Stimulated activated CD8-positive, alpha-beta memory T cell treated with anti-CD3 and anti-CD28 coated beads, Interleukin-7, amount 100 ng/mL, for 4 hours (primary cell): Measurements from ENCODE around the gene CDK11A.

Source experiments
- DNase-seq, 2 donors: peaks; one replicate each; pipeline ENCODE4 v3.0.0-alpha.2; 2020; ENCODE audit warnings: low read depth in 2 of 2

CDK11A gene

GRCh38 chr1:1724035-1724864 lies at the start of gene CDK11A:
CDK11A (minus strand) TSS chr1:1724357; CDS start chr1:1722818, 1,539 bp downstream.
- DNase-seq: peak; percentile 98 to 99

- DNase-seq: no peak
Measured at GRCh38 chr1:1773874-1774273, 49.7 kb upstream of the CDK11A start.

GRCh38 chr1:1771096-1771495 lies 46.9 kb upstream of the CDK11A start:
- DNase-seq: no peak

- no peak for DNase-seq
Measured at GRCh38 chr1:1770102-1770501, 45.9 kb upstream of the CDK11A start.

GRCh38 chr1:1768249-1768992 lies 44.3 kb upstream of the CDK11A start:
- DNase-seq: no peak

- no peak for DNase-seq
Measured at GRCh38 chr1:1764876-1765470, 40.8 kb upstream of the CDK11A start.

GRCh38 chr1:1763657-1764621 lies 39.8 kb upstream of the CDK11A start:
- no peak for DNase-seq

GRCh38 chr1:1761504-1762376 lies 37.6 kb upstream of the CDK11A start:
- DNase-seq: no peak

GRCh38 chr1:1760715-1761114 lies 36.6 kb upstream of the CDK11A start:
- no peak for DNase-seq

- DNase-seq: no peak
Measured at GRCh38 chr1:1760345-1760650, 36.1 kb upstream of the CDK11A start.

- DNase-seq: no peak
Measured at GRCh38 chr1:1759456-1760344, 35.5 kb upstream of the CDK11A start.

GRCh38 chr1:1758692-1759455 lies 34.7 kb upstream of the CDK11A start:
- DNase-seq: no peak

- no peak for DNase-seq
Measured at GRCh38 chr1:1758059-1758621, 34.0 kb upstream of the CDK11A start.

GRCh38 chr1:1757422-1758058 lies 33.4 kb upstream of the CDK11A start:
- no peak for DNase-seq

GRCh38 chr1:1756661-1757421 lies 32.7 kb upstream of the CDK11A start:
- DNase-seq: no peak

GRCh38 chr1:1755852-1756251 lies 31.7 kb upstream of the CDK11A start:
- no peak for DNase-seq

- DNase-seq: no peak
Measured at GRCh38 chr1:1755426-1755825, 31.3 kb upstream of the CDK11A start.
